GM19238 (cell line): ENCODE results near the gene PIK3R6.
"Not testable (repeated sequence)": the region's sequence is repeated elsewhere in the genome, so short reads cannot be mapped to it uniquely, and the experiment has no call there.

Experiments used
- DNase-seq: peaks from one replicate; pipeline ENCODE4 v3.0.0; 2011; ENCODE audit warnings: low spot score; ENCODE audit not compliant: insufficient read length

The PIK3R6 gene

DNA sequence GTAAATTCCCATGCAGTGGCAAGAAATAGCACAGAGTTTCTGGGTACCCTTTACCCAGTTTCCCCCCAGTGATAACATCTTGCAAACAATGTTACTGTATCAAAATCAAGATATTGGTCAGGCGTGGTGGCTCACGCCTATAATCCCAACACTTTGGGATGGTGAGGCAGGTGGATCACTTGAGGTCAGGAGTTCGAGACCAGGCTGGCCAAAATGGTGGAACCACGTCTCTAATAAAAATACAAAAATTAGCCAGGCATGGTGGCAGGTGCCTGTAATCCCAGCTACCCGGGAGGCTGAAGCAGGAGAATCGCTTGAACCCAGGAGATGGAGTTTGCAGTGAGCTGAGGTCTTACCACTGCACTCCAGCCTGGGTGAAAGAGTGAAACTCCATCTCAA, 11.3 kb downstream of the PIK3R6 start:
- not testable (repeated sequence) for DNase-seq

DNA sequence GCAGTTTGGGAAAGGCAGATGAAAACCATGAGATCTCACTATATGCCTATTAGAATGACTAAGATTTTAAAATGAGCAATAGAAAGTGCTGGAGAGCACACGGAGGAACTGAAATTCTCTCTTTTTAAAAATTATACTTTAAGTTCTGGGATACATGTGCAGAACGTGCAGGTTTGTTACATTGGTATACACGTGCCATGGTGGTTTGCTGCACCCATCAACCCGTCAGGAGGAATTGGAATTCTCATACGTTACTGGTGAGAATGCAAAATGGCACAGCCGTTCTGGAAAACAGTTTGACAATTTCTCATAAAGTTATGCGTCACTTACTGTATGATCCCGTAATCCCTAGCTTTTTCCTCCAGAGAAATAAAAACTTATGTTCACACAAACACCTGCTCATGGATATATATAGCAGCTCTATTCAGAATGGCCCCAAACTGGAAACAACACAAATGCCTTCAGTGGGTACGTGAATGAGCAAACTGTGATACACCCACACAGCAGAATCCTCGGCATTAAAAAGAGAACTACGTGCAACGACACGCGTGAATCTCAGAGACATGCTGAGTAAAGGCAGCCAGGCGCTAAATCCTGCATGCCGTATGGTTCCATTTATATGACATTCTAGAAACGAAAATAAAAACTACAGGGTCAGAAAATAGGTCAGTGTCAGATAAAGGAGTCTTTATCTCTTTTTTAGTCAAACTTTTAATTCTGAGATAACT, 11.8 kb downstream of the PIK3R6 start:
- DNase-seq, result no peak

- DNase-seq, result no peak
Measured at GRCh38 chr17:8851600-8851999, 15.9 kb downstream of the PIK3R6 start.

GRCh38 chr17:8849311-8850041, 18.0 kb downstream of the PIK3R6 start:
- DNase-seq, result no peak

DNA sequence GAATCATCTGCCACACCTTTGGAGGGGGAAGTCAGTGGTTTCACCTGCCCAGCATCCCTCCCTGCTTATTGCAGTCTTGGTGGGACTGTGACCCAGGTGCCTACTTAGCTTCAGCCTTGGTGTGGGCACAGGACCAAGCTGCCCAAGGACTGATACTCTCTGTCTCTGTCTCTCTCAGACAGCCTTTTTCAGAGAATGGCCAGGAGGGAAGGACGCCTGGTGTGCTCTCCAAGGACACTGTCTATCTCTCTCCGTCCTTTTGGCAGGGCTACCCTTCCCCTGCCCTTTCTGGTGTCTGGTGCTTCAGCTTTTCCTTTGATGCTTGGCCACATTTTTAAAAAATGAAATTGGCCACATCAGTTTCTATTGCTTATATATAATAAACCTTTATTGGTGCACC, 19.6 kb downstream of the PIK3R6 start:
- no peak for DNase-seq

DNA sequence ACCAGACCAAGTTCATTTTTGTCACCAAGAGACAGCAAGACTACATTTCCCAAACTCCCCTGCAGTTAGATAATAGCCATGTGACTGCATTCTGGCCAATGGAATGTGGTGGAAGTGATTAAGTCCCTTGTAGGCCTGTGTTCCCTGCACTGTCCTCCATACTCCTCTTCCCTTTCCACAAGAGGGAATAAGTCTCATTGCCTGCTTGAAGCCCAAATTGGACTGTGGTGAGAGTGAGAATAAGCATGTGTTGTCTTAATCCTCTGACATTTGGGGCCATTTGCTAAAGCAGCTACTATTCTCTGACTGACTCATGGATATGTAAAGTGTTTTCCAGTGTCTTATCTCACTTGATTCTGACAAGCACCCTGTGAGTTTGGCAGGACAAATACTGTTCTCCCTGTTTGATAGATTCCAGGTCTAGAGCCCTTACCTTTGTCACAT, 20.7 kb downstream of the PIK3R6 start:
- no peak for DNase-seq

DNA sequence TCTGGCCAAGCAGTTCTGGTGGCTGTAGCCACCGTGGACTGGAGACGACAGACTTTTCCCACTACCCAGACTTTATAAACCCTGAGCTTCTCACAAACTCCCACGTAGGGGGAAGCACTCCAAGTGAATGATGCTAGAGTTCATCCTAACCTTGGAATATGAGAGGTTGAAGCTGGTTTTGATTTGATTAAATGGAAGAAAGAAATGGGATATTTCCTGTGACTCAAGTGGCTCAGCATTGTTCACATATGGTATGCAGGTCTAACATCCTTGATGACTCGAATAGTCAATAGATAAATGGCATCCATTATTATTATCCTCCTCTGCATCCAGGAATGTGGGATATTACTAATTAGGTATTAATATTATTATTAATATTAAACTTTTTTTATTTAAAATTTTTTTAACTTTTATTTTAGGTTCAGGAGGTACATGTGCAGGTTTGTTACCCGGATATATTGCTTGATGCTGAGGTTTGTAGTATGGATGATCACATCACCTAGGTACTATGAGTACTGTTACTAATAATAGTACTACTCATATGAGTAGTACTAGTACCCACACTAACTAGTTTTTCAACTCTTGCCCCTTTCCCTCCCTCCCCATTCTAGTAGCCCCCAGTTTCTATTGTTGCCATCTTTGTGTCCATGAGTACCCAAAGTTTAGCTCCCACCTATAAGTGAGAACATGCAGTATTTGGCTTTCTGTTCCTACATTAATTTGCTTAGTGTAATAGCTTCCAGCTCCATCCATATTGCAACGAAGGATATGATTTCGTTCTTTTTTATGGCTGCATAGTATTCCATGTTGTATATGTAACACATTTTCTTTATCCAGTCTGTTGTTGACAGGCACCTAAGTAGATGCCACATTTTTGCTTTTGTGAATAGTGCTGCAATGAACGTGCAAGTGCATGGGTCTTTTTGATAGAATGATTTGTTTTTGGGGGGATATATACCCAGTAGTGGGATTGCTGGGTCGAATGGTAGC, 22.9 kb downstream of the PIK3R6 start:
- DNase-seq, result no peak

GRCh38 chr17:8843344-8843743, 24.1 kb downstream of the PIK3R6 start:
- no peak for DNase-seq

DNA sequence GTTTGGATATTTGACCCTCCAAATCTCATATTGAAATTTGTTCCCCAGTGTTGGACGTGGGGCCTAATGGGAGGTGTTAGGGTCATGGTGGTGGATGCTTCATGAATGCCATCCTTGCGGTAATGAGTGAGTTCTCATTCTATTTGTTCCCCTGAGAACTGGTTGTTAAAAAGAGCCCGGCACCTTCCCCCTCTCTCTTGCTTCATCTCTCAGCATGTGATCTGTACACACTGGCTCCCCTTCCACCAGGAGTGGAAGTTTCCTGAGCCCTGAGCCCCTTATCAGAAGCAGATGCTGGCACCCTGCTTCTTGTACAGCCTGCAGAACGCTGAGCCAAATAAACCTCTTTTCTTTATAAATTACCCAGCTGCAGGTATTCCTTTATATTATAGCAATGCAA, 25.6 kb downstream of the PIK3R6 start:
- DNase-seq, result no peak

DNA sequence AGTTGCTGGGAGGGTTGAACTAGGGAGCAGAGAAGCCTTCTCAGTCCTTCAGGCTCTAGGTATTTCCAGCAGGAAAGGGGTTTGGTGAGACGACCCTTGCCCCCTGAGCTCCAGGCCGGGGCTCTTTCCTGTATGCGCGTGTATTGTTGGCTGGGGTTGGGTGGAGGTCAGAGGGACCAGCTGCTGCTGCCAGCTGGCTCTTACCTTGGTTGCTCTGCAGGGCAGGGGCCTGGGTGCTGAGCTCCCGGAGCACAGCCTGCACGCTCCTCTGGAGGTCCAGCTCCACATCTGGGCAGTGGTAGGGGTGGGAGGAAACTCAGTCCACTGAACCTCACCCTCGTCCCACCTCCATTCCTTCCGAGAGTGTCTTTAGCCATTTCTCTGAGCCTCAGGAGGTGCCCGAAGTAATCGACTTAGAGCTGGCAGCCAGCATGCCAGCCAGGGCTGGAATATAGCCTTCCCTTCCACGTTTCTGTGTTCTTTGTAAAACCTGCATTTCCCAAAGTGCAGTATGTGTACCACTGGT, 28.0 kb downstream of the PIK3R6 start:
- no peak for DNase-seq

DNA sequence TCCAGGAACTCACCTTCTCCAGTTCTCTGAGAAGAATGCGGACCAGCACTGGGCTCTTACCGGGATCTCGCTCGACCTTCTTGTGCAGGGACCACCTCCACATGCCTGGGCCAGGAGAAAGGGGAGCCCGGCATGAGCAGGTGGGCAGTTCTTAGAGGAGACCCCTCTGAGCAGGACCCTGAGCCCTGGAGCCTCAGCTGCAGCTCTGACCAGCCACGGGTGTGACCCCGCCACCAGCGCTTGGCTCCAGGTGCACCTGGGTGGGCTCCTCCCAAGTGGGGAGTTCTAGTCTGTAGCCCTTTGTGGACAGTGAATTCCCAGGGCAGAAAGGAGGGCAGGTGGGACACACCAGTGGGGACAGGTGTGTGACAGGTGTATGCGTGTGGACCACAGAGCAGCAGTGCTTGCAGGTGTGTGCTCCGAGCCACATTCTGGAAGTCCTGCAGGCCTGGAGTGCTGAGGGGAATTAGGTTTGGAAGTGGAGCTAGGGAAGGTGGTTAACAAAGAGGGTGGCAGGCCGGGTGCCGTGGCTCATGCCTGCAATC, 28.9 kb downstream of the PIK3R6 start:
- no peak for DNase-seq

- DNase-seq, result no peak
Measured at GRCh38 chr17:8837563-8838075, 29.9 kb downstream of the PIK3R6 start.

DNA sequence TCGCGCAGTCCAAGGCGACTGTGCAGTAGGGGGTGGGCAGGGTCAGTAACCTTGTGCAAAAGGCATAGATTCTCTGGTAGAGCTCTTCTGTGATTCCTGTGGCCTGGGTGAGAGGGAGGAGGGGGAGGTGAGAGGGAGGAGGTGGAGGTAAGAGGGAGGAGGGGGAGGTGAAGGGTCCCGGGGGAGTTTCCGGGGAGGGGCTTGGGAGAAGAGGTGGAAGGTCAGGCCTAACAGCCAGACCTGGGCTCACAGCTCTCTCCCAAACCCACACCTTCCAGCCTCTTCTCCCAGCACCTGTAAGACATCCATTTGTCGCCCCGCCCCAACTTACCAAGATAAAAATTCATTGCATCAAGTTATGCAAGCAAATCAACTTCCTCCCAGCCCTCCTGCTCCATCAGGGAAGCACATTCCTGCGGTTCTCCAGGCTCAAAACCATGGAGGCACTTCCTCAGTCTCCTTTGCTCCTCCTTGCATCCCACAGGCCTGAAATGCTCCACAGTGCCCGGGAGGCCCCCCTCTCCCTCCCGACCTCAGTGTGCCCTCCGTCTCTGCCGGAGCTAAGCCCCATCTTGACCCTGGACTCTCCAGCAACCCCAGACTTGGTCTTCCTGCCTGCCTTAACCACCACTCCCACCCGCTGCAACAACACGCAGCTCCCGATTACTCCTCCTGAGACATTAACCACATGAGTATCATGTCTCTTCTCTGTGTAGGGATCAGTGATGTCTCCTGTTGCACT, 30.5 kb downstream of the PIK3R6 start:
- no peak for DNase-seq

GRCh38 chr17:8835631-8836364, 31.7 kb downstream of the PIK3R6 start:
- DNase-seq, result no peak

GRCh38 chr17:8835106-8835505, 32.4 kb downstream of the PIK3R6 start:
- DNase-seq, result no peak

DNA sequence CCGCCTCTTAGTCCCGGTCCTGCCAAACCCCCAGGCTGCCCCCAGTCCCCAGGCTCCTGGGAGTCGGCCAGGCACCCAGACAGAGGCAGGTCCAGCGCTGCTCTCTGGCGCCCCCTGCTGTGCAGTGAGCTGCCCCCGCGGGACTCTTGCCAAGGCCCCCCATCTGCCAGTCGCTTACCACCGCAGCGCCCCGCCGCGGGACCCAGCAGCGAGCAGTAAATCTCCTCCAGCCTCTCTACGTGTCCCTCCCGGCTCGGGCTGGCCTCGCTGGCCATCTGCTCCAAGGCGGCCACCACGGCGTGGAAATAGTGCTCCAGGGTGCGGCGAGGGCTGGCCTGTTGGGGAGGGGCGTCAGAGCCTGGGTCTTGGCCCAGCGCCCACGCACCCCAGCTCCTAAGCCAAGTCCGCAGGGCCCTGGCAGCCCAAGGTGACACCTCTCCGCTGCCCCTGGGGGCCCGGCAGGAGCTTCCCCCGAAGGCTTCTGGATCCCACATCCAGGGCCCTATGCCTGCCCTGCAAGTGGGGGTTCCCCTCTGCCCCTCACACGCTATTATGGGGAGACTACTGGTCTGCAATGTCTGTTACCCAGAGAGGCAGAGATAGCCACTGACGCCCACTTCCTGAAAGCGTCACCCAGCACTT, 34.6 kb downstream of the PIK3R6 start:
- DNase-seq, result no peak

DNA sequence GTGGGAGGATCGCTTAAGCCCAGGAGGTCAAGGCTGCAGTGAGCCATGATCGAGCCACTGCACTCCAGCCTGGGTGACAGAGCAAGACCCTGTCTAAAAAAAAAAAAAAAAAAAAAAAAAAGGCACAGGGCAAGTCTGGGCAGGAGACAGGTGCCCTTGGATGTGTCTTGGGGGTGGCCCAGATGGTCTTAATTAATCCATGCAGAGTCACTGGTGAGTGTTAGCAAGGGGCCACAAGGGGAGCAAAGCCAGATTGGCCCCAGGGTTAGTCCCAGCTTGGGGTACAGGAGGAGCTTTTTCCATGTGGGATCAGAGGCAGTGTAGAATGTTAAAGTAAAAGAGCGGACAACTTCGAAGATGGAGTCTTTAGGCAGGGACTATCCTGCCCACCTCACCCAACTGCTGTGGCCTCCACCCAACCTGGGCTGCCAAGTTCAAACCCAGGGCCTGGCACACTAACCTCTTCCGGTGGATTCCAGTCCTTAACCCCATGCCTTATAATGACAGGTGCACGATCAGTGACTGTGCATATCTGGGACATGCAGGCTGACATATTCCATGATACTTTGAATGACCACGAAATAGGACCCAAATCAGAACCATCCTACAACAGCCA, 36.1 kb downstream of the PIK3R6 start:
- no peak for DNase-seq

GRCh38 chr17:8830141-8830540, 37.3 kb downstream of the PIK3R6 start:
- DNase-seq, result no peak
